Ishikawa (cell line): ENCODE data around the gene COL12A1.

Experiments used
- CEBPB ChIP-seq: IDR thresholded peaks from 2 replicates; pipeline ENCODE4 v1.6.1; 2012
- CREB1 ChIP-seq: IDR thresholded peaks from 2 replicates; pipeline ENCODE4 v1.6.1; 2012; ENCODE audit warnings: low read depth
- EGR1 ChIP-seq: IDR thresholded peaks from 2 replicates; pipeline ENCODE4 v1.6.1; 2012
- EP300 ChIP-seq: IDR thresholded peaks from 2 replicates; pipeline ENCODE4 v1.6.1; 2012; ENCODE audit warnings: borderline replicate concordance
- FOXM1 ChIP-seq: IDR thresholded peaks from 2 replicates; pipeline ENCODE4 v1.6.1; 2012; ENCODE audit warnings: low read depth, borderline replicate concordance
- MAX ChIP-seq: IDR thresholded peaks from 2 replicates; pipeline ENCODE4 v1.6.1; 2012
- NFIC ChIP-seq: IDR thresholded peaks from 2 replicates; pipeline ENCODE4 v1.6.1; 2012
- RAD21 ChIP-seq: IDR thresholded peaks from 2 replicates; pipeline ENCODE4 v1.6.1; 2012; ENCODE audit warnings: low read depth
- REST ChIP-seq: IDR thresholded peaks from 2 replicates; pipeline ENCODE4 v1.6.1; 2012; ENCODE audit warnings: low read depth, mild to moderate bottlenecking
- TAF1 ChIP-seq: IDR thresholded peaks from 2 replicates; pipeline ENCODE4 v1.6.1; 2012; ENCODE audit warnings: low read depth, mild to moderate bottlenecking
- TCF12 ChIP-seq: IDR thresholded peaks from 2 replicates; pipeline ENCODE4 v1.6.1; 2012; ENCODE audit warnings: low read depth
- TEAD4 ChIP-seq: IDR thresholded peaks from 2 replicates; pipeline ENCODE4 v1.6.1; 2012
- USF1 ChIP-seq: IDR thresholded peaks from 2 replicates; pipeline ENCODE4 v1.6.1; 2012
- YY1 ChIP-seq: IDR thresholded peaks from 2 replicates; pipeline ENCODE4 v1.6.1; 2012; ENCODE audit warnings: low read depth
- ZBTB7A ChIP-seq: IDR thresholded peaks from 2 replicates; pipeline ENCODE4 v1.6.1; 2012; ENCODE audit warnings: low read depth

COL12A1 gene

GRCh38 chr6:75205776-75206575 lies at the start of gene COL12A1:
Gene COL12A1, minus strand, starts transcription at chr6:75206053. Its CDS starts 3,261 bp downstream, at chr6:75202792.
- TF ChIP-seq TAF1: no peak; the same call in 1 of the 2 replicates
- peak; percentile 73 for TF ChIP-seq NFIC
- no peak; the same call in 1 of the 2 replicates for TF ChIP-seq TCF12
- TF ChIP-seq FOXM1: no peak
- TF ChIP-seq YY1: no peak; the same call in 1 of the 2 replicates
- peak; percentile 74 for TF ChIP-seq MAX
- TF ChIP-seq EP300: peak; percentile 48; the same call in 1 of the 2 replicates
- peak; percentile 92 for TF ChIP-seq TEAD4
- peak; percentile 69 for TF ChIP-seq EGR1
- TF ChIP-seq RAD21: no peak
- TF ChIP-seq REST: no peak
- TF ChIP-seq ZBTB7A: no peak
- peak; percentile 93 for TF ChIP-seq CEBPB
- TF ChIP-seq CREB1: no peak
- no peak for TF ChIP-seq USF1

GRCh38 chr6:75250552-75250951 lies 44.7 kb upstream of the COL12A1 start:
- no peak for TF ChIP-seq CREB1
- no peak for TF ChIP-seq MAX
- no peak for TF ChIP-seq RAD21
- no peak for TF ChIP-seq TEAD4
- TF ChIP-seq NFIC: no peak
- TF ChIP-seq ZBTB7A: no peak
- TF ChIP-seq YY1: no peak
- TF ChIP-seq TCF12: no peak
- no peak for TF ChIP-seq EGR1
- TF ChIP-seq EP300: no peak
- no peak for TF ChIP-seq FOXM1
- TF ChIP-seq TAF1: no peak
- TF ChIP-seq CEBPB: no peak
- no peak for TF ChIP-seq REST
- no peak for TF ChIP-seq USF1

- TF ChIP-seq REST: no peak
- TF ChIP-seq USF1: no peak
- no peak for TF ChIP-seq CREB1
- TF ChIP-seq TEAD4: no peak
- no peak for TF ChIP-seq TAF1
- TF ChIP-seq MAX: no peak
- TF ChIP-seq ZBTB7A: no peak
These were observed 44.0 kb upstream of the COL12A1 start for GRCh38 chr6:75249837-75250236.

GRCh38 chr6:75246386-75246785 lies 40.5 kb upstream of the COL12A1 start:
- TF ChIP-seq REST (no peak), RAD21 (no peak), ZBTB7A (no peak), MAX (no peak), FOXM1 (no peak)
